Measurements from ENCODE around the gene SLC5A10.
A peak's percentile ranks its signal among the peaks of the same experiment; 100 is the strongest.

Gene SLC5A10

DNA sequence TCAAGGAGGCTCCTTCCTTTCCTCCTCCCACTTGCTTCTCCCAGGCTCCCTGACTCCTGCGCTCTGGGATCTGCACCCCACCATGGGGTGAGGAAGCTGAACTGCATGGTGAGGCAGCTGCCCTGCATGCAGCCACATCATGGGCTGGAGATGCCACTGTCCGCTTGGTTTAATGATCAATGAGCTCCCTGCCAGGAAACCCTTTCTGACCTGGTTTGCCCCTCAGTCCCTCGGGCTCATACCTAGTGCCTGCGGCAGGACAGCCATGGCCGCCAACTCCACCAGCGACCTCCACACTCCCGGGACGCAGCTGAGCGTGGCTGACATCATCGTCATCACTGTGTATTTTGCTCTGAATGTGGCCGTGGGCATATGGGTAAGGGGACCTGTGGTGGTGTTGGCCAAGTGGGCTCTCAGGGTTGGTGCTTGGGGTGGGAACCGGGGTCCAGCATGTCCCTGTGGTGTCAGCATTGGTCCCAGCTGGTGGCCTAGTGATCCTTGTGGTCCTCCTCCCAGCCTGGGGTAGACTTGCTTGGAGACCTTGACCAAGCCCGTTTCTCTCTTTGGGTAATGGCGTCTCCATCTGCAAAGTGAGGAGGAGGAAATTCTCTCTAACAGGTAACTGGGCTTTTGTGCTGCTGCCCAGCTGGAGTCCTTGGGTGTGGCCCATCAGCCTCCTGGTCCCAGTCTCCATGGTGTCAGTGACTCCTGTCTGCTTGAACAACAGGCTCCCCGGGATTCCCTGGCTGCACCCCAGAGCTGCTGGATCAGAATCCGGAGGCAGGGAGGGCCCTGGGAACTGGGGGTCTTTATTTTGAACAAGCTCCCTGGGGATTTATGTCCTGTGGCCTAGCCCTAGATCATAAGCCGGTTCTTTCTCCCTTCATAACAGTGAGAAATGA lies at the start of gene SLC5A10:
Gene SLC5A10, plus strand, starts transcription at position 225 of the 902 bp plus-strand sequence. Its CDS starts 41 bp downstream, at position 266.
- Mint-ChIP-seq H3K4me3 (no peak within 1 kb of the TSS), H3K9me3 (no peaks in the 10 kb centered on the region), H3K4me1 (no peaks in the 10 kb centered on the region), H3K36me3 (ENCODE audit: low read depth) (no peaks in the 10 kb centered on the region), H3K27ac (no peak within 1 kb of the TSS), H3K27me3 (ENCODE audit: low read depth, poor library complexity) (peaks cover 18% of the 10 kb centered on the region)
- DNase-seq, result no peak
- TF ChIP-seq CTCF (IDR thresholded peaks at IDR 0.05), result no peak

- DNase-seq, result no peak
- peaks cover 3% of the 10 kb centered on the region for H3K27me3 Mint-ChIP-seq (ENCODE audit: low read depth, poor library complexity)
- H3K36me3 Mint-ChIP-seq (ENCODE audit: low read depth), result peaks cover 77% of the 10 kb centered on the region
- TF ChIP-seq CTCF (IDR thresholded peaks at IDR 0.05), result no peak
- peak overlapping the region; percentile 87 for H3K27ac Mint-ChIP-seq
- no peak overlapping the region for H3K4me3 Mint-ChIP-seq
- peaks cover 1% of the 10 kb centered on the region for H3K9me3 Mint-ChIP-seq
- peaks cover 5% of the 10 kb centered on the region for H3K4me1 Mint-ChIP-seq
Observed at GRCh38 chr17:18904482-18904881, 47.5 kb upstream of the SLC5A10 start.

DNA sequence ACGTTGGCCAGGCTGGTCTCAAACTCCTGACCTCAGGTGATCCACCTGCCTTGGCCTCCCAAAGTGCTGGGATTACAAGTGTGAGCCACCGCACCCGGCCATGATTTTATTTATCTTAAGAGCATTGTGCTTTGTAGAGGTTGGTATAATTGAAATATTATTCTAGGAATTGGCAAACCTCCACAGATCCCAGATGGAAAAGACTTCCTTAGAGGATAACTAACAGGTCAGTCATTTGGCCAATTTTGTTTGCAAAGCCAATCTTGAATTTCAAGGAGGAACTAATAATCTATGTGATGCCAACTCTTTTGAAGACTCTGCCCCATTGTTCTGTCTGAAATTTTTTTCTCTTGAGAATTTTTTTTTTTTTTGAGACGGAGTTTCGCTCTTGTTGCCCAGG lies 46.7 kb upstream of the SLC5A10 start:
- Mint-ChIP-seq H3K27me3 (ENCODE audit: low read depth, poor library complexity) (peaks cover 3% of the 10 kb centered on the region), H3K4me1 (peaks cover 5% of the 10 kb centered on the region), H3K4me3 (no peak overlapping the region), H3K36me3 (ENCODE audit: low read depth) (peaks cover 79% of the 10 kb centered on the region), H3K27ac (no peak overlapping the region), H3K9me3 (no peaks in the 10 kb centered on the region)
- no peak for TF ChIP-seq CTCF (IDR thresholded peaks at IDR 0.05)
- DNase-seq, result no peak

- peaks cover 86% of the 10 kb centered on the region for H3K36me3 Mint-ChIP-seq (ENCODE audit: low read depth)
- peaks cover 5% of the 10 kb centered on the region for H3K4me1 Mint-ChIP-seq
- H3K4me3 Mint-ChIP-seq, result no peak overlapping the region
- no peak for DNase-seq
- no peak overlapping the region for H3K27ac Mint-ChIP-seq
- no peaks in the 10 kb centered on the region for H3K9me3 Mint-ChIP-seq
- peaks cover 3% of the 10 kb centered on the region for H3K27me3 Mint-ChIP-seq (ENCODE audit: low read depth, poor library complexity)
- no peak for TF ChIP-seq CTCF (IDR thresholded peaks at IDR 0.05)
Observed at GRCh38 chr17:18910326-18910725, 41.6 kb upstream of the SLC5A10 start.

DNA sequence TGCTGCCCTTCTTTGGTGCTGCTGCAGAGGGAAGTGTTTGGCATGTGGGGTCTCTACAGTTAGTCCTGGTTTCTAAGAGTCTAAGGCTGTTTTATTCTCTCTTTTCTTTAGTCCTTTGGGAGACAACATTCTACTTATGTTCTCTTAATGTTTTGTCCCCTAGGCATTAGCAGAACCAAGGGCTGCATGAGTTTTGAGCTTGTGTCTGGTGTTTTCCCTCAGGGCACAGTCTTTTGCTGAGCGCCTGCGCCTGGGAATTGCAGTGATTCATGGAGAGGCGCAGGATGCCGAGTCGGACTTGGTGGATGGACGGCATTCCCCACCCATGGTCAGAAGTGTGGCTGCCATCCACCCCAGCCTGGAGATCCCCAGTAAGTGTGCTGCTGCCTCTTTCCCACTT lies 41.1 kb upstream of the SLC5A10 start:
- Mint-ChIP-seq H3K4me1 (peaks cover 5% of the 10 kb centered on the region), H3K4me3 (no peak overlapping the region), H3K9me3 (no peaks in the 10 kb centered on the region), H3K27ac (peak overlapping the region; percentile 58), H3K36me3 (ENCODE audit: low read depth) (peaks cover 86% of the 10 kb centered on the region), H3K27me3 (ENCODE audit: low read depth, poor library complexity) (peaks cover 3% of the 10 kb centered on the region)
- no peak for DNase-seq
- TF ChIP-seq CTCF (IDR thresholded peaks at IDR 0.05), result no peak

Data from nephron progenitor cell (in vitro differentiated cells).